K562 (cell line): ENCODE data around the gene STXBP6.

Source experiments
- GABPA ChIP-seq: fragments of 200-800 bp; sonication (Bioruptor generic); conservative IDR thresholded peaks from 2 replicates; pipeline ENCODE4 v1.6.1; 2016; ENCODE audit warnings: low read depth, missing genetic modification characterization, missing compliant biosample characterization
- GATA2 ChIP-seq: sonication (generic); formaldehyde crosslinking; IDR thresholded peaks from 2 replicates; pipeline ENCODE4 v1.4.0; 2020; ENCODE audit warnings: mild to moderate bottlenecking, missing genetic modification reagents
- NFRKB ChIP-seq: fragments of 450-650 bp; IDR thresholded peaks from 2 replicates; pipeline ENCODE4 v1.6.1; 2016; ENCODE audit warnings: low read depth
- REST ChIP-seq, 2 experiments: fragments of 450-650 bp; formaldehyde crosslinking in 1 of 2; IDR thresholded peaks; 2 replicates each; pipeline versions ENCODE4 v1.4.0 to v1.6.1; 2014 to 2020; ENCODE audit warnings: mild to moderate bottlenecking in 2 of 2, borderline replicate concordance in 1 of 2, low read depth in 1 of 2
- TF ChIP-seq, protein P1 (sequence below): sonication (generic); formaldehyde crosslinking; IDR thresholded peaks from 2 replicates; pipeline ENCODE4 v1.8.0; 2022; ENCODE audit warnings: mild to moderate bottlenecking, missing genetic modification reagents

GRCh38 chr14:24990050-24990449, 59.9 kb downstream of the STXBP6 start:
- TF ChIP-seq NFRKB (no peak), GATA2 (CRISPR knock-in tag) (no peak), GABPA (tag) (no peak), REST (IDR thresholded peaks at IDR 0.05; ENCODE audit: borderline replicate concordance) (no peak), REST (CRISPR knock-in tag; IDR thresholded peaks at IDR 0.05; ENCODE audit: low read depth) (no peak)
- TF ChIP-seq, protein P1, sequence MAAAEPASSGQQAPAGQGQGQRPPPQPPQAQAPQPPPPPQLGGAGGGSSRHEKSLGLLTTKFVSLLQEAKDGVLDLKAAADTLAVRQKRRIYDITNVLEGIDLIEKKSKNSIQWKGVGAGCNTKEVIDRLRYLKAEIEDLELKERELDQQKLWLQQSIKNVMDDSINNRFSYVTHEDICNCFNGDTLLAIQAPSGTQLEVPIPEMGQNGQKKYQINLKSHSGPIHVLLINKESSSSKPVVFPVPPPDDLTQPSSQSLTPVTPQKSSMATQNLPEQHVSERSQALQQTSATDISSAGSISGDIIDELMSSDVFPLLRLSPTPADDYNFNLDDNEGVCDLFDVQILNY (CRISPR knock-in tag): no peak
